HG03108 (cell line): Measurements from ENCODE around the gene PPM1H.

Experiments
- ATAC-seq: cut with Tn5 transposase; IDR thresholded peaks from one replicate; pipeline ENCODE4 v1.9.1; 2021; ENCODE audit warnings: moderate library complexity; ENCODE audit not compliant: unreplicated experiment

PPM1H gene

DNA sequence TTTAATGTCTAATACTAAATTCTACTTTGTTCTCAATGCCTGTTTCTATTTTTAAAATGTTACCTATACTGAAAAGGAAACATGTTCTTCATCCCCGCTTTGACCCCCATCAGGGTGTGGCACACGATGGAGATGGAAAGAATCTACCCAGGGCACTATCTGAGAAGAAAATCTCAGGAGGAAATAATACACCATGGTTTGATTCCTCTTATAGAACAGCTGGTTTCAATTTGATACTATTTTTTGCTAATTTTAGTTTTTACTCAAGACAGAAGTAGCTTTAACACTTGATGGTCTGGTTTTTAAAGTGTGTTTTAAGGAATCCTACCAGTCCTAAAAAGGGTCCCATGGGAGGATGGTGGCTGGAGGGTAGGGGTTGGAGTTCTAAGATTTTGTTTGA, 56.7 kb downstream of the PPM1H start:
- no peak for ATAC-seq

DNA sequence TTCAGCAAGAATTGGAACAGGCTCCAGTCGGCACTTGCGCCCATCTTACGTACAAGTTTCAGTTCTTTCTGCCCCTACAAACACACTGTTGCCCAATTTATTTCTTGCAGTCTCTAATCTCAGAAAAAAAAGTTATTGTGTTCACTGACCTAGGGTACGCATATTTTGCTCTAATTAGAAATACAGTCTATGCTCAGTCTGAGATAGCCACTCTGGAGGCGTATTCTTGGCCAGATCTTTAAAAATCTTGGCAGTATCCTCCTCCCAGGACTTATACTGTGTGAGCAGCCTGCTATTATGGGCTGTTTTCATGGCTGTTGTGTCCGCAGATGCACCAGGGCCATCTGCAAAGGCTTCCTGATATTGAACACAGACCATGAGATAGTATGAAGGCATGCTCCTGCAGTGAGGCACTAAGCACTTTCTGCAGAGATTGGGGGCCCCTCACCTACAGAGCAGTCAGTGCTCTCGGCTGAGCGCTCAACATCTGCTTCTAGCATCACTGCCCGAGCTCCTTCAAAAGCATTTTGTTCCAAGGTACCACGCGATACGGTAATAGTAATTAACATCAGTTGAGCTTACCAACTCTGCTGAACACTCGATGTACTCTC, 57.9 kb downstream of the PPM1H start:
- ATAC-seq = no peak

DNA sequence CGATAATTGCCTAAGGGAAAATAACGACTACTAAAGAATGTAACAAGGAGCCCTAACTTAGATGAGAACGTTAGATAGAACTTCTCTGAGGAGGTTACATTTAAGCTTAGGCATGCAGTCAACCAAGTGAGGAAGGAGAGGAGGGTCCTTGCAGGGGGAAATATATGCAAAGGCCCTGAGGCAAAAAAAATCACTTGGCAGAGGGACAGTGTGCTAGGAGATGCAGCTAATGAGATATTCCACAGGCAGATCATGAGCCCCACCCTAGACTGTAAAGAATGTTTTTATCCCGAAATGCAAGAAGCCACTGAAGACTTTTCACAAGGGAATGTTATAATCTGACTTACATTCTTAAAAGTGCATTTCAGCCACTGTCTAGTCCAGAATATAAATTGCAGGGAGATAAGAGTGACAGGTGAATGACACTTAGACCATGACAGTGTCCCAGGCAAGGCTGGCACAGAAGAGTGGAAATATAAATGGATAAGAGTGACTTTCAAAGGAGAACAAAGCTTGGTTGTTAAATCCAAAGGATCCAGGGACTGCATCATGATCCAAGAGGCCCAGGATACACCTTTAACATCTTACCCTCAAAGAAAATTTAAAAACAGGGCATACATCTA, 61.0 kb downstream of the PPM1H start:
- ATAC-seq = no peak

DNA sequence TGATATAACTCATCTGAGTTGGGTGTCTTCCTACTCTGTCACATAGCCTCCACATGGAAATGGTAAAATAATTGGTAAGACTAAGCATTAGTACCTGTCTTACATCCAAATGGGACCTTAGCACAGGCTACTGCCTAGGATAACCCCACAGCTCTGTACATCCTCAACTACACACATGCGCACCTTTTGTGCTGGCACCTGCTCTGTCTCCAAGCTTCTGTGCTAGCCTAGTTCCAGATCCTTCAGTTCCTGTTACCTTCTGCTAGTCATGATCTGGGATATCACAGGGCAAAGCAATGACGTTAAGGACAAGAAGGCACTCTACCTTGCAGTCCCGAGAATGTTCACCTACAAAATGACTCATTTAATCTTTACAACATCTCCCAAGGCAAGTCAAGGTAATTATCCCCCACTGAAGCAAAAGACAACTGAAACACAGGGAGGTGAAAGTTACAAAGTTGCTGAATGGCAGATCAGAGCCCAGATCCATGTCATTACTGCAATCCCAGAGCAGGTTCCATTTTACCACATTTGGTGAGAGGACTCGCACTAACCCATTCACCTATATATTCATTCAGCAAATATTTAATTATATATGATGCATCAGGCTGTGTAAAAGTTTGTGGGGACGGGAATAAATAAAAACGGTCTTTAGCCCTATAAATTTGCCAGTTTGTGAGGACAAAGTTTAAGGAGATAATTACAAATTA, 61.7 kb downstream of the PPM1H start:
- ATAC-seq = no peak

DNA sequence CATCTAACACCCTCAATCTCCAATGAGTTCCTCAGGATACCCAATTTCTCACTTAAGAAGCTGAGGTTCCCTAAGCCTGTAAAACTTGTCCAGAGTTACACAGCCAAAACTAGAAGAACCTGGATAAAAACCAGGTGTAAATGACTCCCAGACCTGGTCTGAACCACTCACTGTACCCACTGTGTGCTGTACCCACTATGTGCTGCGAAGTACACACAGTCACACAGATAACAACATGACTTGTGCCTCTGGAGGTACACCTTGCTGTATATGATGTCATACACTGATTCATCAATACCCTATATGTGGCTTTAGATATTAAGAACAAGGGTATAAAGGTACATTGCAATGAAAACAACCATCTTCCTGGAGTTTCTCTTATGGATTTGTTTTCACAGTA, 66.1 kb downstream of the PPM1H start:
- no peak for ATAC-seq

DNA sequence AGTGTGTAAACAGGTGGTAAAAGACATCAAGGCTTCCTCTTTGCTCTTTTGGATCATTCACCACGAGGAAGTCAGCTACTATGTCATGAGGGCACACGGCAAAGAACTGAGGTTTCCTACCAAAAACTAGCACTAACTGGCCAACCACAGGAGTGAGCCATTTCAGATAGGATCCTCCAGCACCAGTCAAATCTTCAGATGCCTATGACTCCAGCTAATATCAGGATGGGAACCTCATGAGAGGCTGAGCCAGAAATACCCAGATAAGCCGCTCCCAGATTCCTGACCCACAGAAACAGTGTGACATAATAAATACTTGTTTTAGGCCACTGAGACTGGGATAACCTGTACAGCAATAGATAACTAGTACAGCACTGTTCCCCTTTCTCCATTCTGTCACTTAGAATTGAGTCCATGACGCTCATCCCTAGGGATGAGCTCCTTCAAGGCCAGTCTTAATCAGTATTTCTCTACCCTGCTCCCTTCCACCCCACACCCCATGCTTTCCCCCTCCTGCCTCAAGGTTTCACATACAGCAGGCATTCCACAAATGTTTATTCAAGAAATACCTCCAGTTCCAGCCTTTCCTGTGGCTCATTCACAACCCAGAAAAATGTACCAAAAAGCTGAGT, 68.4 kb downstream of the PPM1H start:
- no peak for ATAC-seq

DNA sequence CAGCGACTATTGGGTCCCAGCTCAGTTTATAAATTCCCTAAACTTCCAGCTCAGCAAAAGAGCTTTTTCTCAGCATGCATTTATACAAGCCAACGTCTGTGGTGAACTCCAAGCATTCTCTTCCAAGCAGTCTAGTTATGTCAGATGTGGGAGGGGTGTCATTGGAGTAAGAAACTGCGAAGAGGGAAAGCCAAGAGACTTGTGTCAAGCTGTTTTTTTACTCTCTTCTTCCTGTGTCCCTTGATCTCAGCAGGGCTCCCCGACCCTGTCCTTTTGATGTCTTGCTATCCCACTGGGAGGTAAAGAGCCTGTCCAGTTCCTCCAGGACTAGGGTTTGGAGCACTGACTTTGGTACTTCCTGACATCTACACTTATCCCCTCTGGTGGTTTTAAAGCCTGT, 69.0 kb downstream of the PPM1H start:
- no peak for ATAC-seq

DNA sequence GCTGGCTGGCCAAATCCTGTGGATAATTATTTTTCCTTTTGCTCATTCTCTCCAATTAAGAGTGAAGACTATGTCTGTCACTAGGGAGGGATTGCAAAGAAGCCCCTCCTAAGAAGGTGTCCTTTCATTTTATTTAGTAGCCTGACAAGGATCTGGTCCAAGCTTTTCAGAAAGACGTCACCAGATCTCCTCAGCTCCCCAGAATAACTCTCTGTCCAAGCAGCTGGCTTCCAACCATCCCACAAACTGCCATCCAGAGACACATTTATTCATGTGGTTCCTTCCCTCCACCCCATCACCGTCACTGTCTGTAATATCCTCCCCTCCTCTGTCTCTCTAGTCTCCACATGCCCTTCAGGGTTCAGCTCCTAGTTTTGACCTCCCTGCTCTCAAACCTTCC, 69.9 kb downstream of the PPM1H start:
- no peak for ATAC-seq

DNA sequence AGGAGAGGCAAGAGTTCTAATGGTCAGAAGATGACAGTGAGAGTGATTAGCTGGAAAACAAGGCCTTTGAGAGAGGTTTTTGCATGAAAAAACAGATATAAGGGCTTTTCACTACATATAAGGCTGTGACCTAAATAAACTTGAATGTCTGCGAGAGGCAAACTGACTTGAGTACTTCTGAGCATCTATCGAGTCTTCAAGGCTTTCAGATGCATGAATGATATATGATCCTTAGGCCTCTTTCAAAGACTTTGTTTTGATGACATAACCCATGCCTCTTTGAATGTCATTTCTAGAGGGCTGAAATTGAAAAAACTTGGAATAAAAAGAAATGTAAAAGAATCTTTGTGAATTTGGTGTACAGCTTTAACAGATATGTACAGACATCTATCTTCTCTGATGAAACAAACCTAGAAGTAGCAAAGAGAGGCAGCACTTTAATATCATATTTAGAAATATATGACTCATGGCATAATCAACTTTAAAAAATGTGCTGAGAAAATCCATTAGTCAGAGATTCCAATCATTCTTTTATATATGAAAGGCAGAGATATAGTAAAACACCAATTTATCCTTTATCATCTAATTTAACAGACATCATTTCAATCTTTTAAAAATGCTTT, 72.6 kb downstream of the PPM1H start:
- ATAC-seq = no peak

DNA sequence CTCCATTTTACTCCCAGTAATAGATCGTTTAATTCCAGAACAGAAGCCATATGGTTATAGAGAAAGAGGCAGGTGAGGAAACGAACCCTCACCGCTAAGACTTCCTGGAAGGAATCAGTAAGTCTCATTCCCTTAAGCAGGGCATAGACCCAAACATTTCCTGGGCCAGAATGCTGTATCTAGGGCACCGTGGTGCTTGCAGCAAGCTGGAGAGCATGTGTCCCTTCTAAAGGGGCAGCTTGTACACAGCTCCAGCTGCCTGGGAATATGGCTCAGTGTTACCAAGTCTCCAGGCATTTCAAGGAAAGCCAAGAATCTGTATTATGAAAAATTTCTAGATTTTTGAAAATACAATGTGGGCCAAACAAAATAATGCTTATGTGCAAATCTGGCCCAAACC, 73.4 kb downstream of the PPM1H start:
- no peak for ATAC-seq

DNA sequence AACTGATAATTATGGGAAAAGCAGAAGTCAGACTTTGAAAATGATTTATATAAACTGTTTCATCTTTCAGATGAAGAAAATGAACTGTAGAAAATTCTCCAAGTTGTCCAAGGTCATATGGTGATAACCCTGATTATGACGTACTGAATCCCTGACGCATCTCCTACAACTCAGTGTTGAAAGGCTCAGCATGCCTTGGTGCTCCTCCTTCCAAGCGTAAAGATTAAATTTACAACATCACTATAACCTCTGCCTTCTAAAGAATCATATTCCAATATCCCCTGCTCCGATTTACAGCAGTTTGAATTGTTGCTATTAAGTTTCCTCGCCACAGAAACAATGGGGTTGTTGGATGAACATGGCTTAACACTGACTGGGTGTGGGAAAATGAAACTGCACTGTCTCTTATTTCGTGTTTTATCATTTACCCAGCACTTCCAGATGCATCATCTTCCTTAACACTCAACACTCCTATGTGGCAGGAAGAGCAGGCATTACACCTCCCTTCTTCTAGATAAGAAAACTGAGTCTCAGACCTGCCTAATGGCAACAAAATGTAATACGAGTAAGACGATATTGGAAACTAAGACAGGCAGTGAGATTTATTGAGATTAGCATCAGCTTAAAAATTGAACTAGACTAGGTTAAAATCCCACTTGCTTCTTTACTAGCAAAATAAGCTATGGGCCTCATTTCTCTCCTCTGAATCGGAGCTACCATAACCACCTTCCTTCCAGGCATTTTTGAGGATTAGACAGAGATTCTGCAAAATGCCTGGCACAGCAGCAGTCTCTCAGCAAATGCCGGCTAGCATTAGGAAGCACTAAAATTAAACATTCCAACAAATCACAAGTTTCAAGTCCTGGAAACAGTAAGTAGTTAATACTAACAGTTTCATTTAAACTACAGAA, 74.2 kb downstream of the PPM1H start:
- no peak for ATAC-seq

DNA sequence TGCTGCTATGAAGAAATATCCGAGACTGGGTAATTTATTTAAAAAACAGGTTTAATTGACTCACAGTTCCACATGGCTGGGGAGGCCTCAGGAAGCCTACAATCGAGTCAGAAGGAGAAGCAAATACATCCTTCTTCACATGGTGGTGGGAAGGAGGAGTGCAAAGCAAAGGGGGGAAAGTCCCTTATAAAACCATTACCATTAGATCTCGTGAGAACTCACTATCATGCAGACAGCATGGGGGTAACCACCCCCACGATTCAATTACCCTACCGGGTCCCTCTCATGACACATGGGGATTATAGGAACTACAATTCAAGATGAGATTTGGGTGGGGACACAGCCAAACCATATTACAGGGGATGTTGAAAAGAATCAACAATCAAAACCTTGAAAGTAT, 74.9 kb downstream of the PPM1H start:
- ATAC-seq = no peak

DNA sequence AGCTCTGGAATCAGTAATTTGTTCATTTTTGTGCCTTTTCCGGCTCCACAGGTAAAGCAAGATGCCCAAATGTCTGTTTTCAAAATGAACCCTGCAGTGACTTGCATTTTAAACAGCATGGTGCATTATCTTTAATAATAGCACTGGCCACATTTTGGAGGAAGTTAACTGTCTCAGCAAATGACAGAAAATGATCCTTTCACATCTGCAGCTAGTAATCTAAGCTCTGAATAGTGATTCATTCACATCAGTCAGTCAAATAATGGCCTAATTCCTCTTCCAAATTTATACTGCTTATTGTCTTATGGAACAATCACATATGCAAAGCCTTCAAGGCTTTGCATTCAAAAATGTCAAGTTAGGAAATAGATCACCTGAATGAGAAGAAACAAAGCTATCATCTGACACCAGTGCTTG, 75.6 kb downstream of the PPM1H start:
- no peak for ATAC-seq

DNA sequence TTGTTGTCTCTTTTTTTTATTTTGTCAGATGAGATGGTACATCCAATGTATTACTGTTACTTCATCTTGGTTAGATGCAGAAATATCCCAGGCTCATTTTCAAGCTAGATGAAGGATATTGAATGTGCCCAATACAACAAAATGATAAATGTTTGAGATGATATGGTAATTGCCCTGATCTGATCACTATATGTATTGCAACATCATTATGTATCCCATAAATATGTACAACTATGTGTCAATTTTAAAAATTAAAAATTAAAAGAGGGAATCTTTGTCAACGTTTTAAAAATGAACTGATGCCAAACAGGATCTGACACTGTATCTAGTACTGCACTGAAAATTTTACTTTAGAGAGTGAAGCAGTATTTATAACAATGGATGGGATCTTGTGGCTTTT, 78.5 kb downstream of the PPM1H start:
- ATAC-seq = no peak

DNA sequence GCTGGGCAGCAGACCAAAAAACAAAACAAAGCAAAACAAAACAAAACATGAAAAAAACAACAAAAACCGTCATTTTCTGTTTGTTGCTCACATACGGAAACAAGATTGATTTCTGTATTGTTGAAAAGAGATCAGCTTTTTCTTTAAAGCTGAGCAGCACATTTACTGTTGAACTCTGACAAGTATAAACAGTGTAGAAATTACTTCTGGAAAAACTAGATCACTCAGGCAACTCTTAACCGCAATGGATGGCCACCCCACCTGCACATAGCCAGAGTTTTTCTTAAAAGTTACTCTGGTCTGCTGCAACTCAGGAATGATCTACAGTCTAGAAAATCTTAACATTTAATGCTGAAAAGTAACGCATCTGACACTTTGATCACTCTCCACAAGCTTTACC, 80.9 kb downstream of the PPM1H start:
- no peak for ATAC-seq

DNA sequence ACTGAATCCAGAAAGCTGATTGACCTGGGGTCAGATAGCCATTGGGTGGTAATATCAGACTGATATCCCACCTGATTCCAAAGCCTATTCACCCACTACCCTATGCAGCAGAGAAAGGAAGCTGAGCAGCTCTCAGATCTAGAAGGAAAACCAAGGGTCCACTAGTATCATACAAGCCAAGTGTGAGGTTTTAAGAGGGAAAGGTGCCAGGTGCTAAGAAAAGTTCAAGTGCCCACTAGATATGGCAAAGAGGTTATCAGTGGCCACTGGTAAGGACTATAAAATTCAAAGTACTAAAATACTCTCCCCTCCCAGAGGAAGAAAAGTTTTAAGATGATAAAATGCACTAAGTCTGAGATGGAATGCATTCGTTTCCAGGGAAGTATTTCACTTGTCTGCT, 85.6 kb downstream of the PPM1H start:
- ATAC-seq = no peak

DNA sequence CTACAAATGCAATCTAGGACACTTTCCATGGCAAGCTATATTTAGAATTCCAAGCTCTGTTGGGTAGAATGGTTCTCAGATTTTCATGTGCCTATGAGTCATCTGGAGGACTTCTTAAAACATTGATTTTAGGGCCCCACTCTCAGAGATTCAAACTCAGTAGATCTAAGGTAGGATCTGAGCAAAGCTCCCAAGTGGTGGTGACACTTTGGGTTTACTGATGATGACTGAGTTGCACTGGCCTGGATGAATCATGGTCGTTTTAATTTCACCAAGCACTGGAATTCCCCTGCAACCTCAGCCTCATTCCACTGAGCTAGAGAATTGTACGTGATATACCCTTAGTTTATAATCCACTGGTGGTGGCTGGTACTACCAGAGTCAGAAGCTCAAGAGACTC, 86.5 kb downstream of the PPM1H start:
- ATAC-seq = no peak

DNA sequence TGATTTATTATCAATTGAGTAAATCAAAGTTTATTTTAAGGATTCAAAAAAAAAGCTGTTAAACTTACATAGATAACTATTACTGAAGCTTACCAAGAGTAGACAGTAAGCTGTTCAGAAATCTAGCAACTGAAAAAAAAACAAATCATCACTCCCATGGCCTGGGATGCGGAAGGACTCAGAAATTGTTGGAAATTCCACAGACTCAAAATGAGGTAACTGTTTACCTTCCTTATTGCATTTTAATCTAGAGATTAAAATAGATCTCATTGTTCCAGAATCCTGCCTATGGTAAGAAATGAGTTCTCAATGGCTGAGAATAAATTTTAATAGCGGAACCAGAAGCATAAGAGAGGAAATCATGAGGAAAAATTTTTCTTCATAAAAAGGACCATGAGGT, 87.2 kb downstream of the PPM1H start:
- ATAC-seq = no peak

DNA sequence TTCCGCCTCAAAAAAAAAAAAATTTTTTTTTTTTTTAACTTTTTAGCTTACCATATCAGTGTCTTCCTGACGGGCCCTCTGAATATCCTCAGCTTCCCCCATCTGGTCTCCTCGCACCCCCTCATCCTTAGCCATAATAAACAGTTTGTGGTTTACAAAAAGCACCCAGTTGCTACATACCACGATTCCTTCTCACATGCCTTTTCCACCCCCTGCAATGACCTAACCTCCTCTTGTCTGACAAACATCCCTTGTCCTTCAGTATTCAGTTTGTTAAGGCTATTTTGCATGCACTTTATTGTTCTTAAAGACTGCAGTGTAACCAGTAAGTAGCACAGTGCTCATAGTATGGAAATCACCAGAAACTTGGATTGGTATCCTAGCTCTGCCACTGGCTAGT, 88.5 kb downstream of the PPM1H start:
- ATAC-seq = no peak

DNA sequence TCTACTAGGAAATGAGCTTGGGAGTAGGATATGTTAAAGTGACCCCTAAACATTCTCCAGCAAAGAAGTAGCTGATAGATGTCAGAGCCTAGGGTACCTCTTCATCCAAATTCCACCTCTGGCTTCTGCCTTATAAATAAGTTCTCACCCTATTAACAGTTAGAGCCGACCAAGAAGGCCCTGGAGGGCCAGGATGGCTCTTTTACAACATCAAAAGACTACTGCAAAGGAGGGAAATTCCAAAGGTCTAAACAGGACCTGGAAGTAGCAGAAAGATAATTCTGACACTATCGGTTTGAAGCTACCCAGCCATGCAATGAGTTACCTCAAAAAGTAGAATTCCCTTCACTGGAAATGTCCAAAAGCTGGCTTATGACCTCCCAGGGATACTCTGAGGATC, 90.0 kb downstream of the PPM1H start:
- ATAC-seq = no peak

DNA sequence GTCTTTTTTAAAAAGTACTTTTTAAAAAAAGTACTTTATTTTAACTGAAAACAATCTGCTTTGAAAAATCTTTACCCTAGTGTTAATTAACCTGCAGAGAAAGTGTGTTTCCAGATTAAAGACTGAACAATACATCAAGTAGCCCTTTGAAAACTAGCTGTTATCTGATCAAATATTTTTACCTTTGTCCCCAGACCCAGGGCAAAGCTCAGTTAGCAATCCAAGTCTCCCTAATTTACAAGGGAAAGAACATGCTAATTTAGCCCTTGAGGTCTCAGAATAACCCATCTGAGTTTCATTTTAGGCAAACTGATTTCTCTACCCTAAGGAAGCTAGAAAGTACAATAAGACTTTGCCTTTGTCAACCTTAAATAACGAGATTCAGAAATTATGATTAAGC, 91.2 kb downstream of the PPM1H start:
- ATAC-seq = no peak
